Measurements from ENCODE around the gene ID3.

DNA sequence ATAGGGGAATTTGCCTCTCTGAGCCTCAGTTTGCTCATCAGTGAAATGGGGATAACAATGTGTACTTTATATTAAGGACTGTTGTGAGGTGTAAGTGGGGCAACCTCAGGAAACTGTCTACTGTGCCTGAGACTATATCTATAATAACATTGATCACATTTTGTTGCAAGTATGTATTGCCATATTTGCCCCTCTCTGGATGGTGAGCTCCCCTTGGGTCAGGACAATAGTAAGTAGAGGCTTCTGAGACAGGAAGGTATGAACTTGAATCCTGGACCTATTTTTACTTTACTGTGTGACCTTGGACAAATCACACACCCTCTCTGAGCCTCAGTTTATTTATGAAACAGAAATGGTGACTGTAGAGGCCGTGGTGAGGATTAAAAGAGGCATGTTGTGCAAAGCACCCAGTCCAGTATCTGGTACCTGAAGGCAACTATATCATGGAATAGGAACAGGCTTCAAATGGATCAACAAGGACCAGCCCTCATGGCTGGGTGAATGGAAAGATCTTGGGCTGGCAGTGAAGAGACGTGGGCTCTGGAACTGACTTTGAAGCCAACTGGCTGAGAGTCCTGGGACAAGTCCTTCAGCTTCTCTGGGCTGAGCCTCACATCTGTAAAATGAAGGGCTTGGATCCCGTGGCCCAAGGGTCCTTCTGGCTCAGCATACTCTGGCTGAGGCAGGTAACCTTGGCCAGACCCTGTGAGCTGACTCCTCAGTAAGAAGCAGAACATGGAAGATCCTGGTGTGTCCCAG, 35.0 kb upstream of the ID3 start:
- TF ChIP-seq, protein P1, sequence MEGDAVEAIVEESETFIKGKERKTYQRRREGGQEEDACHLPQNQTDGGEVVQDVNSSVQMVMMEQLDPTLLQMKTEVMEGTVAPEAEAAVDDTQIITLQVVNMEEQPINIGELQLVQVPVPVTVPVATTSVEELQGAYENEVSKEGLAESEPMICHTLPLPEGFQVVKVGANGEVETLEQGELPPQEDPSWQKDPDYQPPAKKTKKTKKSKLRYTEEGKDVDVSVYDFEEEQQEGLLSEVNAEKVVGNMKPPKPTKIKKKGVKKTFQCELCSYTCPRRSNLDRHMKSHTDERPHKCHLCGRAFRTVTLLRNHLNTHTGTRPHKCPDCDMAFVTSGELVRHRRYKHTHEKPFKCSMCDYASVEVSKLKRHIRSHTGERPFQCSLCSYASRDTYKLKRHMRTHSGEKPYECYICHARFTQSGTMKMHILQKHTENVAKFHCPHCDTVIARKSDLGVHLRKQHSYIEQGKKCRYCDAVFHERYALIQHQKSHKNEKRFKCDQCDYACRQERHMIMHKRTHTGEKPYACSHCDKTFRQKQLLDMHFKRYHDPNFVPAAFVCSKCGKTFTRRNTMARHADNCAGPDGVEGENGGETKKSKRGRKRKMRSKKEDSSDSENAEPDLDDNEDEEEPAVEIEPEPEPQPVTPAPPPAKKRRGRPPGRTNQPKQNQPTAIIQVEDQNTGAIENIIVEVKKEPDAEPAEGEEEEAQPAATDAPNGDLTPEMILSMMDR (IDR thresholded peaks at IDR 0.05) = no peak
- TF ChIP-seq EZH2 (IDR thresholded peaks at IDR 0.05) = no peak

All from neural progenitor cell (in vitro differentiated cells).